HG03457 (cell line): ENCODE results near the gene ATRNL1.
"Not testable (repeated sequence)": the region's sequence is repeated elsewhere in the genome, so short reads cannot be mapped to it uniquely, and the experiment has no call there.

ENCODE experiments used
- ATAC-seq: cut with Tn5 transposase; IDR thresholded peaks from one replicate; pipeline ENCODE4 v1.9.1; 2021; ENCODE audit warnings: moderate number of reproducible peaks; ENCODE audit not compliant: unreplicated experiment

Gene ATRNL1

DNA sequence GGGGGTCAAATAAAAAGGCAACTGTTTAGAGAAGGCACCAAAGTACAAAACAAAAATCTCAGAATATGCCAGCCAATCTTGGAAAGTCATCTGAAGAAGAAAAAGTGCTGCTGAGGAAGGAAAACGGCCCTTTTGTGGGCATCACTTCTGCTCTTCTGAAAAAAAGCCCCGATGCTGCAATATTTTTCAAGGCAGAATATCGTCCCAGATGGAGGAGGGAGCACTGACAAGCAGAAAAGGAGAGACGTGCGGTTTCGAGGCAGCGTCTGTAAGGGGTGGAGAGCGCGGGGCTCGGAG is 959 bp upstream of the ATRNL1 start:
- ATAC-seq, result no peak

DNA sequence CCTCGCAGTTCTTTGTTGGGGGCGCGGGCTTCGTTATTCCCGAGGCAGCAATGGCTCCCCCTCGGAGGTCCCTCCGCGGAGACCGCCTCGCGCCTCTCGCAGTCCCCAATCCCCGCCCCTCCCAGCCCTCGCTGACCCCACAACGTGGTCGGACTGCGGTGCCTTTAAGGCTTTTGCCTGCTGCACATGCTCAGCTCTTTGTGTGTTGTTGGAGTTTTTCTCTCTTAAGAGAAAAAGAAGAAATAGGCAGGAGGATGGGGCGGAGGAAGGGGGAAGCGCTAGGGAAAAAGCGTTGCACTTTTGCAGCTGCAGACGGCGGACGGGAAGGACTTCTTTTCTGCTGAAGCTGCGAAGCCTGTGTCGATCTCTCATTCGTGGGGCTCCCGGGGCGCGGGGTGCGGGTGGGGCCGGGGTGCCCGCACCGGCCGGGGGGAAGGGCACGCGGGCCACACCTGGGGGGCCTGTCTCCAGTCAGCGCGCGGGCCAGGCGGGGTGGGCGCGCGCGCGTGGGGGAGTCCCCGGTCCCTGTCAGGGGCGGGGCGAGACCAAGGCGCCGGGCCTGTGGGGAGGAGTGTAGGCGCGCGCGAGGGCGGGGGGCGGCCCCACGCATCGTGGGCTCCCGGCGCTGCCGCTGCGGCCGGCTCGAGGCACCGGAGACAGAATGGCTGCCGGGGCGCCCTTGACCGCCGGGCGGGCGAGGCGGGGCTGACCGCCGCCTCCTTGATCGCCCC is 445 bp upstream of the ATRNL1 start:
- ATAC-seq, result peak; percentile 60

DNA sequence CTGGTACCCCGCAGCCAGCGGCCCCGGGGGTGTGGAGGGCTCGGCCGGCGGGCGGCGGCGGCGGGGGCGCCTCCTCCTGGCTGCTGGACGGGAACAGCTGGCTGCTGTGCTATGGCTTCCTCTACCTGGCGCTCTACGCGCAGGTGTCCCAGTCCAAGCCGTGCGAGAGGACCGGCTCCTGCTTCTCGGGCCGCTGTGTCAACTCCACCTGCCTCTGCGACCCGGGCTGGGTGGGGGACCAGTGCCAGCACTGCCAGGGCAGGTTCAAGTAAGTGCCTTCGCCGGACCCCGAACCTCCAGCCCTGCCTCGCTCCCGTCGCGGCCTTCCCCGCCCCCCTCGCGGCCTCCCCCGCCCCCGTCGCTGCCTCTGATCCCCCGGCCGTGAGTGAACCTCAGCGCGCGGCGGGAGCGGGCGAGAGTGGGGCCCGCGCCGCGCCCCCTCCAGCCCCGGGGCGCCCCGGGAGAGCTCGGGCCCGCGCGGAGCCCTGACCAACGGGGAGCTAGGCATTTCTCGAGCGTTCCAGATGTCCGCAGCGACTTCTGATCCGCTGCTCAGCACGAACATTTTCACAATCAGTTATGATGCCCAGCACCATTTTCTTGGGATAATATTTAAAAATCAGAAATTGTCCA is 727 bp downstream of the ATRNL1 start:
- ATAC-seq, result peak; percentile 38

DNA sequence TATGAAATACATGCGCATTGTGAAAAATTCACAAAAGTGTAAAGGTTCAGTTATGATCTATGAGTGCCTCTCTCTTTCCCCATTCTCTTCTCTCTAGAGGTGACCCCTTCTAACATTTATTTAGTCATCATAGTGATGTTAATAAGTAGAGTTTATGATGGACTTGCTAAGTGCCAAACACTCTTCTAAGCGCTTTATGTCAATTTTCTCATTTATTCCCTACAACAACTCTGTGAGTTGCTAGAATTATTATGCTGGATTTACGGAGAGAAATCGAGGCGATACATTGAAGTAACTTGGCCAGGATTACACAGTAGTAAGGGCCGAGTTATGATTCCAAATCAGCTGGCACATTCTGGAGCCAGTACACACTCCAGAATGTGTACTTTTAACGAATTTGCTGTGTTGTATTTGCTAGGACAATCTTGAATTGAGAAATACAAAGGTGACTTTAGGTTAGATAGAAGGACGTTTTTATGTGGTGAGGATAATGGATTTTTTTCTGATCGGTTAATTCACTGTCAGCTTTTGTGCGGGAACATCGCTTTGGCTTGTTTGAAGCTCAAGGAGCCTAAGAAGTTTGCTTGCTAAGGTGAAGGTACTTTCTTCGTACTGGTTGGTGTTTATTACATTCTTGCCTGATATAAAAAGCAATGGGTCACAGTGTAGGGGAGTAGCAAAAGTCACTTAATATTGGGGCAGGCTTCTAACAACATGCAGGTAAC is 1.4 kb downstream of the ATRNL1 start:
- no peak for ATAC-seq

DNA sequence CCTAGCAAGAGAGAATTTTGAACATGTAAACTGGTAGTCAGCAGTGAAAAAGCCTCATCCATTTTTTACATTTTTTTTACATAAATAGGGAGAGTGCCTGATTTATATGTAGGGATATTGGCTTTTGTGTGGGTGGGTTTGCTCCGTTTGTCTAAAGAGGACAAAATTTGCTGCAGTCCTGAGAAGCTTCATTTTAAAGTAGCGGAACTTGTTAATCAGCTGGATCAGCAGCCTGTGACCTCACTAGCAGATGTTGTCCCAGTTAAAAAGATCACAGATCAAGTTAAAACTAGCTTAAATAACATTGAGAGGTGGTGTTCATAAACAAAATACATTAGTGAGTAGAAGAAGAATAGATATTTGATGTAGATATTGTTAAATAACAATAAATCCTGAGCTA is 2.6 kb downstream of the ATRNL1 start:
- no peak for ATAC-seq

DNA sequence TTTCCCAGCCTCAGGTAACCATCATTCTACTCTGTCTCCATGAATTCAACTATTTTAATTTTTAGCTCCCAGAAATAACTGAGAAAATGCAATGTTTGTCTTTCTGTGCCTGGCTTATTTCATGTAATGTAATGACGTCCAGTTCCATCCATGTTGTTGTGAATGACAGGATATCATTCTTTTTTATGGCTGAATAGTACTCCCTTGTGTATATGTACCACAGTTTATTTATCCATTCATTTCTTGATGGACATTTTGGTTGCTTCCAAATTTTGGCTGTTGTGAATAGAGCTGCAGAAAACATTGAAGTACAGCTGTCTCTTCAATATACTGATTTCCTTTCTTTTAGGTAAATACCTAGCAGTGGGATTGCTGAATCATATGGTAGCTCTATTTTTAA is 10.5 kb downstream of the ATRNL1 start:
- no peak for ATAC-seq

DNA sequence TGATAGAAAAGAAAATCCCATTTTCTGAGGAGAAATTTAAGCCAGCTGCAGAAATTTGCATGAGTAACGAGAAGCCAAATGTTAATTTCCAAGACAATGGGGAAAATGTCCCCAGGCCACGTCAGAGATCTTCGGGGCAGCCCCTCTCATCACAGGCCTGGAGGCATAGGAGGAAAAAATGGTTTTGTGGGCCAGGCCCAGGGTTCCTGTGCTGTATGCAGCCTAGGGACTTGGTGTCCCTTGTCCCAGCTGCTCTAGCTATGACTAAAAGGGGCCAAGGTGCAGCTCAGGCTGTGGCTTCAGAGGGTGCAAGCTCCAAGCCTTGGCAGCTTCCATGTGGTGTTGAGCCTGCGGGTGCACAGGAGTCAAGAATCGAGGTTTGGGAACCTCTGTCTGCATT is 12.2 kb downstream of the ATRNL1 start:
- not testable (repeated sequence) for ATAC-seq

DNA sequence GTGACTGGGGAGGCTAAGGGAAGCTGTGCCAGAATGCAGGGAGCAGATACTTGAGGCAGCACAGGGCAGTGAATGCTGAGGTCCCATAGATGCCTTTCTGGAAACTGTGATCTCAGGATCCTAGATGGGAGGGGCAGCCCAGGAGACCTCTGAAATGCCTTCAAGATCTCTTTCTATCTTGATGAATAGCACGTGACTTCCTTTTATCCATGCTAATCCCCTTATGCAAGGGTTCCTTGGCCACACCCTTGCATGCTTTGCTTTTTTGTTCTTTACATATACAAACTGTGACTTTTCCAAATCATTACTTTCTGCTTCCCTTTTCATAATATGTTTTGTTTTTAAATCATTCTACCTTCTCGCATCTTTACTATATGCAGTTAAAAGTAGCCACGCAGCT is 14.7 kb downstream of the ATRNL1 start:
- ATAC-seq, result no peak

DNA sequence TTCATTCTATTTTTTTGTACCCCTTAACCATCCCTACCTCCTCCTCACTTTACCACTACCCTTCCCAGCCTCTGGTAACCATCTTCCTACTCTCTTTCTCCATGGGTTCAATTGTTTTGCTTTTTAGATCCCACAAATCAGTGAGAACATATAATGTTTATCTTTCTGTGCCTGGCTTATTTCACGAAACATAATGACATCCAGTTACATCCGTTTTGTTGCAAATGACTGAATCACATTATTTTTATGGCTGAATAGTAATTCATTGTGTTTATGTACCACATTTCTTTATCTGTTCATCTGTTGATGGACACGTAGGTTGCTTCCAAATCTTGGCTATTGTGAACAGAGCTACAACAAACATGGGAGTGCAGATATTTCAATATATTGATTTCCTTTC is 24.1 kb downstream of the ATRNL1 start:
- ATAC-seq, result no peak

DNA sequence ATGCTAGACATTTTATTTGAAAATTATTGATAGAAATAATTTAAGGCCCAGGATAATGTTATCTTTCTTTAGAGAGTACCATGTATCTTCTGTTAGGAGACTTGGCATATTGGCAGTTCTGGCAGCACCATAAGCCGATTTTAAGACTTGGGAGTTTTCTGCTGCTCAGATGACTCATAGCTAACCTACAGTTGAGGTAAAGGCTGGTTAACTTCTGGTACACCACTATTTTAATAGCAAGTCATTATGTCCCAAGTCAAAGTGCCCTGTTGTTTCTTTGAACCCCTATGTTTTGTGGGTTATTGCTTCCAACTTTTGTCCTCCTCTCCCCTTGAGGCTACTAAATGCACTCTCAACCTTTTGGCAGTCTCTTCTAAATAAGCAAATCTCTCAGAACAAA is 25.2 kb downstream of the ATRNL1 start:
- ATAC-seq, result no peak

DNA sequence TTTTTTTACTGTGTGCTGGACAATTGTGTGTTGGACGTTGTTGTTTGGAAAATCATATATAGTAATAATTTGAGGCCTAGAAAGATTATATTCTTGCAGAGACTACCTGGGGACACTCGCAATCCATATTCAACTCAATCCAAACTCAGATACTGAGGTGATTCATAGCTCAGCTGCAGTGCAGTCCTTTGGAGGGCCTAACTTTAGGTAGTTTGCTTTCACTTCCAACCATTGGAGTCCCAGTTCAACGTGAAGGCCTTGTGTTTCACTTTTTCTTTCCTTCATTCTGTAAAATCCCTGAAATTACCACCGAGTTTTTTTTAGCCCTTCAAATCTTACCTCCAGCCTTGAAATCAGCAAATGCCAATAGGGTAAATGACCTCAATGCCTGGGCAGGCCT is 32.3 kb downstream of the ATRNL1 start:
- no peak for ATAC-seq

DNA sequence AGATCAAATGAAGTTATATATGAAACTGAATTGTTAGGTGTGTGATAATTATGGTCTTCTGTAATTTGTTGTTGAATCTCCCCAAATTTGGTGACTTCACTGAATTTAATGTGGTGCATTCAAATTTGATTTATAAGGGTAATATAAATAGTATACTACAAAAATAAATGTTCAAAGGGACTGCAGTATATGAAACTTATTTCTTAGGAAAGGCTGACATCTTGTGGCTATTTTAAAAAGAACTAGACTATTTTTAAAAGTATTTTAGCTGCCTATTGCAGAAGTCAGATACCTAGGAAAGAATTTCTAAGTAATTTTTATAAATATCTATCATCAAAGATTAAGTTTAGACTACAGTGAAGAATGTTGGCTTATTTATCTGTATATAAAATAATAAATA is 36.6 kb downstream of the ATRNL1 start:
- no peak for ATAC-seq

DNA sequence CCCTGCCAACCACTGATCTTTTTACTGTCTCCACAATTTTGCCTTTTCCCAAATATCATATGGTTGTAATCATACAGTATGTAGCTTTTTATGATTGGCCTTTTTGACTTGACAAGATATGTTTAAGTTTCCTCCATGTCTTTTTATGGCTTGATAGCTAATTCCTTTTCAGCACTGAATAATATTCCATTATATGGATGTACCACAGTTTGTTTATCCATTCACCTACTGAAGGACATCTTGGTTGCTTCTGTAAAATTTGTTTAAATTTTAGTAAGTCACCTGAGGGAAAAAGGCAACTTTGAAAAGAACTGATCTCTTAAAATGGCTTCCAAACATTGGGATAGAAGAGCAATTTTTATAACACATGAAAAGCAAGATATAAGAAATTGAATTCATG is 43.5 kb downstream of the ATRNL1 start:
- ATAC-seq, result no peak

DNA sequence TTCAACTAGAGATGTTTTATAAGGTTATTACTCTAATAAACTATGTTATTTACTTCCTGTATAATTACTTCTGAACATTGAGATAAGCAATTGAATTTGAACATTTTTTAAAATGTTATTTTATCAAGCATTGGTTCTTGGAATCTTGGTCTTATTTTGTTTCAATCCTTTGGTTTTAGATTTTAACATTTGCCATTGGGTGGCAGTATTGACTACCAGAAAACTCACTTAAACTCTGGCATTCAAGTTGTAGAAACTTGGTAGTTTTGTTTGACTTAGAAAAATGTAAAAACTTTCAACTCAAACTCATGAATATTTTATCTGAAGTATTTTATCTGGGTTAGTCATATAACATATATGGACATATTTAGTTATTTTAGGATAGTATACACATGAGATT is 48.1 kb downstream of the ATRNL1 start:
- ATAC-seq, result no peak

DNA sequence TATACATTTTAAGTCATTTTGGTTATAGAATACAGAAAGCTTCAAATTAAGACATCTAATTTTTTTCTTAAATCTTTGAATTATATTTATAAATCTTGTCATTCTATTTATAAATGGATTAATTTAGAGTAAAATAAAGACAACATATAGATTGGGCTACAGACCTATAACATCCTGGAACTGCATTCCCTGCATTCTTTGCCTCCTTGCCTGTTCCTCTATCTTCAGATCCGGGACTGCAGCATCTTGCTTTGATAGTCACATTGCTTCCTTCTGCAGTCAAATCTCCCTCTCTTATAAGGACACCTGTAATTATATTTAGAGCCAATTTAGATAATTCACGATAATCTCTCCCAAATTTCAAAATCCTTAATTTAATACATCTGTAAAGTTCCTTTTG is 64.2 kb downstream of the ATRNL1 start:
- no peak for ATAC-seq

DNA sequence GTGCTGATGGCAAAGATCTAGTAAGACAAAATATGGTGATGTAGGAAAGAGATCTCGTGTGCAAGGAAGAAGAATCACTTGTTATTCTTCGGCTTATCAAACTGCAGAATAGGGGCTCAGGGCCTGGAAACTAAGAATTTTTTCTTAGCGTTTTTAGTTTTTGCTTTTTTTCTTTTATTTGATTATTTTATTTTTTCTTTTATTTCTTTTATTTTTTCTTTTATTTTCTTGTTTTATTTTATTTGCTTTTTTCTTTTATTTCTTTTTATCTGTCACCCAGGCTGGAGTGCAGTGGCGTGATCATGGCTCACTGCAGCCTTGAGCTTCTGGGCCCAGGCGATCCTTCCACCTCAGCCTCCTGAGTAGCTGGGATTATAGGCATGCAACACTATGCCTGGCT is 70.0 kb downstream of the ATRNL1 start:
- no peak for ATAC-seq

DNA sequence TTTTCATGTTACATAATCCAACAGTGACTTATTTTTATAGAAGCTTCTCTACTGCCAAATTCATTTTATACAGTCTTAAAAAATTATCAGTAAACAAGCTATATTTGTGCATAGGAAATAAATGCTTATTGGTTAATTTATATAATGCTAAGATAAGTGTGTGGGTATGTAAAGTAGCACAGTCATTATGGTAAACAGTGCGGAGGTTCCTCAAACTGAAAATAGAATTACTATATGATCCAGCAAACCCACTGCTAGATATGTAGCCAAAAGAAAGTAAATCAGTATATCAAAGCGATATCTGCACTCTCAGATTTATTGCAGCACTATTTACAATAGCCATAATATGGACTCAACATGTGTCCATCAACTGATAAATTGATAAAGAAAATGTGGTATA is 71.1 kb downstream of the ATRNL1 start:
- no peak for ATAC-seq

DNA sequence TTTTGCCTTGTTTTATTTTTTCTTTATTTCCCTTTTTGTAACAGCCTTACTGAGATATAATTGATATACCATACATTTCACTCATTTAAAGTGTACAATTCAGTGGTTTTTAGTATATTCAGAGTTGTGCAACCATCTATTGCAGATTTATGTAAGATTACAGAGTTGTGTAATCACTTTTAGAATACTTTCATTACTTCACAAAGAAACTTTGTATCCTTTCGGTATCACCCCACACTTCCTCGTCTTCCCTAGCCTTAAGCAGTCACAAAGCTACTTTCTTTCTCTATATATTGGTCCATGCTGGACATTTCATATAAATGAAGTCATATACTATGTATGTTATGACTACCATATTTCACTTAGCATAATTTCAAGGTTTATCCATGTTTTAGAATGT is 74.6 kb downstream of the ATRNL1 start:
- ATAC-seq, result no peak

DNA sequence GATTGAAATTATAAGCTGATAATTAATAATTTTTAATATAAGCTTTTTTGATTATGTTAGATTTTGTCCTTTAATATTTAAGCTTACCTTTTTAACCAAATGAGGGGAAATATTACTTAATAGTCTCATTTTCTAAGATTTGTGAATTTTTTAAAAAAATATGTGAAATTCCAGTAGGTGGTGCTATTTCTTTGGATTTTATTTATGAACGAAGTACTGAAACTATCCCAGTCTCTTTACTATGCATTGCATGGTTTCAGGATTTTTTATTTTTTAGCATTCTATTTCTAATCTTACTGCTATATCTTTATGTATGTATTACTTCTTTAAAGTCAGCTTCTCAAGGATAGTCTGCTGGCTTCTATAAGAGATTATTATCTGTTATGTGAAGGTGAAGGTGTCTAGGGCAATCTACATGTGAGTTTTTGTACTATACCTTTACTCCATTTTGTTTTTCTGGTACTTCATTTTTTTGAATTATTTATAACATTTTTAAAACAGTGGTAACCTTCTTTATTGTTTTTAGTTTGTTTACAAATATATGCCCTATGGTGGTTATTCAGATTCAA is 78.3 kb downstream of the ATRNL1 start:
- no peak for ATAC-seq

DNA sequence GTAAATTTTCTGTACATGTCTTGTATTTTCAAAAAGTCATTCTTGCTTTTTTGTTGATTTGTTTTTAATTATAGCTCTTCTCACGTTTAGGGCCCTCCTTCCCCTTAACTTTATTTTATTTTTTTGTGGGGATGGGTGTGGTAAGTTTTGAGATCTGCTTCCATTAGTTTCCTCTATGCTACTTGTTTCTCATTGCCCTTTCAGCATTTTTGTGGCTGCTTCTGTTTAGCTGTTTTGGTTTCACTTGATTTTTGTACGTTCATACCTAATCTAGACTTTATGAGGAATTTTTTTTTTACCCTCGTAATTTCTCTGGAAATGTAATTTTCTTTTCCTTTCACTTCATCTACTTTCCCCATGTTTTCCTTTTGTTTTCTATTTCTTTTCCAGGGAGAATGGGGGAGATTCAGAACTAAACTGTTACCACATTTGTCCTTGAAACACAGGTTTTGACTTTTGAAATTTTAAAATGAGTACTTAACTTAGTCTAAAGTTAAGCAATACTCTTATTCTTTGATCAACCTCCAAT is 80.8 kb downstream of the ATRNL1 start:
- ATAC-seq, result no peak

DNA sequence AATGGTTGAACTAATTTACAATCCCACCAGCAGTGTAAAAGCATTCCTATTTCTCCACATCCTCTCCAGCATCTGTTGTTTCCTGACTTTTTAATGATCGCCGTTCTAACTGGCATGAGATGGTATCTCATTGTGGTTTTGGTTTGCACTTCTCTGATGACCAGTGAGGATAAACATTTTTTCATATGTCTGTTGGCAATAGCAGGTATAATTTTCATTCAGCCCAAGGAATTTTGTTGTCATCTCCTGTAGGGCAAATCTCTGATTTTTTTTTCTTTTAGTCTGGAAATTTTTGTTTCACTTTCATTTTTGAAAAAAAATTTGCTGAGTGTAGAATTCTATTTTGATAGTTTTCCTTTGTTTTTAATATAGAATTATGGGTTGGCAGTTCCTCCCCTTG is 114.1 kb downstream of the ATRNL1 start:
- not testable (repeated sequence) for ATAC-seq

DNA sequence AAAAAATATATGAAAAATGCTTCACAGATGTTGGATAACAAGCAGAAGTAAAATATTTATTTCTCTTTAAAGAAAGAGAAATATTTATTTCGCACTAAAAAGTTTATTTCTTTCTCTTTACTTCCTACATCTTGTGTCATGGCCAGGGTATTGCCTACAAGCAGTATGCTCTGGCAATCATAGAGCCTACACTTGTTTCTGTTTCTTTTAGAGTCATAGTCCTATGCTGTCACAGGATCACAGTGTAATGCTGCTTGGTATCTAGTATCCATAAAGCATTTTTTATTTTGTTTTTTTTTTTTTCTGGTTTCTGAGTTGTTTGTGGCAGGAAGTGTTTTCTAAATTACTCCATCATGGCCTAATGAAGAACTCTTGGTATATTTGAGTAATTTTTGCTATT is 116.0 kb downstream of the ATRNL1 start:
- ATAC-seq, result no peak
